ENCODE measurements around the gene TTC9C. TPM values are rescaled to one million over a fixed set of nuclear protein-coding genes. Genes with fewer than 3 reads are reported as not detected.

The TTC9C gene
- total and polyA plus RNA-seq, 2 of the 13 experiments (the other 11 are each of a cell fraction or from before 2014, with no cell fraction given): 28.0 to 36.4 TPM

DNA sequence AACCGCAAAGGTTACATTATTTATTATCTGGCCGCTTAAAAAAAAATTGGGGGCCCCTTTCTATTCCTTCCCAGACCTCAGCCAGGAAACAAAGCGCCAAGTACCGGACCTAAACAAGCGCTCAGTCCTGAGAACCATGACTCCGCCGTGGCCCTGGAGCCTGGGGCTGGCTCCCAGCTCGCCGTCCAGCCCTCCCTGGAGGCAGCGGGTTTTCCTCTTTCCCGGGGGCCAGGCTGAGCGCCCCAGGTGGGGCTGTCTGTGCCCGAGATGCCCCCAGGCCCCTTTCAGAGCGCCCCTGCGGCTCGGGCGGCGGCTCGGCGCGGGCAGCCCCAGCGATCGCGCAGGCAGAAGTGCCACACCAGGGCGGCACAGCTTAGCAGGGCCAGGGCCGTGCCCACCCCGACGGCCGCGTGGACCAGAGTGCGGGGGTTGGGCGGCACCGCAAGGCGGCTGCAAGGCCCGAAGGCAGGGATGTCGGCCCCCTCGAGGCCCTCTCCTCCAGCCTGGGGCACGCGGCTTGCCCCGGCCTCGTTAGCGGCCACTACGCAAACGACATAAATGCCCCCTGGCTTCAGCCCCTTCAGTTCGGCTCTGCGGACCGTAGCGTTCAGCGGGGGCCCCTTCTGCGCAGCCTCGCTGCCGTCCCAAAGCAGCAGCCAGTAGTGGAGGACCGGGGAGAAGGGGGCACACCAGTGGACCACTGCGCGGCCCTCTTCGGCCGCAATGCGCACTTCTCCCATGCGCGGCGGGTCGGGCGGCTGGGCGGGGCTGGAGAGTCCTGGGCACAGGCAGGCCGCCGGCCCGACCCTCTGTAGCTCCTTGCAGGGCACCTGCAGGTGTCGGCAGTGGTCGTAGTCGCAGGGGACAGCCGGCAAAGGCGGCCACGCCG is 40.5 kb upstream of the TTC9C start (continued):
- TF ChIP-seq, protein P1, sequence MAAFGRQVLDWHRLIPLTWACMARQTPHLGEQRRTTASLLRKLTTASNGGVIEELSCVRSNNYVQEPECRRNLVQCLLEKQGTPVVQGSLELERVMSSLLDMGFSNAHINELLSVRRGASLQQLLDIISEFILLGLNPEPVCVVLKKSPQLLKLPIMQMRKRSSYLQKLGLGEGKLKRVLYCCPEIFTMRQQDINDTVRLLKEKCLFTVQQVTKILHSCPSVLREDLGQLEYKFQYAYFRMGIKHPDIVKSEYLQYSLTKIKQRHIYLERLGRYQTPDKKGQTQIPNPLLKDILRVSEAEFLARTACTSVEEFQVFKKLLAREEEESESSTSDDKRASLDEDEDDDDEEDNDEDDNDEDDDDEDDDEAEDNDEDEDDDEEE (CRISPR knock-in tag; IDR thresholded peaks at IDR 0.05): no peak
- TF ChIP-seq SP1 (IDR thresholded peaks at IDR 0.05): no peak
- TF ChIP-seq SP1 (CRISPR knock-in tag; IDR thresholded peaks at IDR 0.05): no peak
- no peak for TF ChIP-seq NFE2L1 (CRISPR knock-in tag; IDR thresholded peaks at IDR 0.05; ENCODE audit: borderline replicate concordance)
- no peak for TF ChIP-seq CBFB (CRISPR knock-in tag; IDR thresholded peaks at IDR 0.05)
- TF ChIP-seq IRF9 (CRISPR knock-in tag; IDR thresholded peaks at IDR 0.05; ENCODE audit: borderline replicate concordance): no peak

DNA sequence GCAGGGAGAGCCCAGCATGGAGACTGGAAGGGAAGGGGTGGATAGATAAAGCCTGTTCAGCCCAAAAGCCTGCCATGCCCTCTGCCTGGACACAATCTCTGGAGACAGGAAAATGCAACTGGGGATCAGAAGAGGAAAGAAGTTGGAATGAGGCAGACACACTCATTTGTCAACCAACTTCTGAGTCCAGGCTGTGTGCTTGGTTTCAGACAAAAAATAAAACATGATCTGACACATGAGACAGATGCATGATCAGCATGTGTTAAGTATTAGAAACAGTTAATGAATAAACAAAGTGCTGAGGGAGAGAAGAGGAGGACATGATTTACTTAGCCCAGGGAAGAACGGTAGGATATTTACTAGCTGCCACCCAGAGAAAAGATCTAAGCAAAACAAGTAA is 39.8 kb upstream of the TTC9C start:
- CTCF ChIA-PET (ENCODE audit: low intra/inter-chr PET ratio, low total read pairs): no interaction called here
- ATAC-seq: no peak
- no peak for DNase-seq (ENCODE audit: low spot score)
- Histone ChIP-seq H3K9me3 (ENCODE audit: low read length) (no peaks in the 10 kb centered on the region), H3K79me2 (ENCODE audit: insufficient read depth, low read length) (no peaks in the 10 kb centered on the region), H3K4me1 (ENCODE audit: insufficient read depth, low read length) (no peaks in the 10 kb centered on the region), H3K4me3 (replicated peaks in 1 of 3; ENCODE audit: insufficient read depth in 1 of 3, low read depth in 2 of 3, low read length in 3 of 3) (no peak overlapping the region), H2AFZ (ENCODE audit: low read length) (no peak overlapping the region), H4K20me1 (ENCODE audit: insufficient read depth, low read length) (no peaks in the 10 kb centered on the region), H3K27me3 (ENCODE audit: control insufficient read depth in 1 of 2, insufficient read depth in 2 of 2, low read length in 2 of 2) (no peaks in the 10 kb centered on the region), H3K36me3 (replicated peaks in 1 of 2; ENCODE audit: control insufficient read depth in 1 of 2, insufficient read depth in 2 of 2, low read length in 2 of 2) (peaks cover 15 to 34% of the 10 kb centered on the region in 2 experiments), H3K9ac (ENCODE audit: insufficient read depth, low read depth, low read length) (no peak overlapping the region), H3K27ac (ENCODE audit: extremely low read length, insufficient read depth, low read length) (no peak overlapping the region), H3K4me2 (ENCODE audit: low read depth, low read length) (no peak overlapping the region)
- intact Hi-C loops (cut with micrococcal nuclease; ENCODE audit: unreplicated experiment): no loop called here
- no TSS peak for BruUV-seq (replicated peaks)
- WGBS (ENCODE audit: low lambda C conversion rate): 21% methylated on average over 1 of the region's 1 CpG
- POLR2A ChIA-PET: interaction anchor here (1.3 kb wide), 1 partner anchor 97 kb away, joined by 6 read pairs; the partner anchor contains the start of gene TUT1
- no peak for FAIRE-seq
- in situ Hi-C loops (cut with HindIII; ENCODE audit: extremely low pct_ligation_motif_present, low pct_unique_long_range_greater_than_20kb): no loop called here
- TF ChIP-seq CBFB (CRISPR knock-in tag; IDR thresholded peaks at IDR 0.05): no peak
- no peak for TF ChIP-seq AHR (CRISPR knock-in tag; IDR thresholded peaks at IDR 0.05)
- TF ChIP-seq POLR2AphosphoS5 (IDR thresholded peaks at IDR 0.05; ENCODE audit: low read depth, low read length): no peak
- TF ChIP-seq GZF1 (CRISPR knock-in tag; IDR thresholded peaks at IDR 0.05): no peak
- TF ChIP-seq, protein P2, sequence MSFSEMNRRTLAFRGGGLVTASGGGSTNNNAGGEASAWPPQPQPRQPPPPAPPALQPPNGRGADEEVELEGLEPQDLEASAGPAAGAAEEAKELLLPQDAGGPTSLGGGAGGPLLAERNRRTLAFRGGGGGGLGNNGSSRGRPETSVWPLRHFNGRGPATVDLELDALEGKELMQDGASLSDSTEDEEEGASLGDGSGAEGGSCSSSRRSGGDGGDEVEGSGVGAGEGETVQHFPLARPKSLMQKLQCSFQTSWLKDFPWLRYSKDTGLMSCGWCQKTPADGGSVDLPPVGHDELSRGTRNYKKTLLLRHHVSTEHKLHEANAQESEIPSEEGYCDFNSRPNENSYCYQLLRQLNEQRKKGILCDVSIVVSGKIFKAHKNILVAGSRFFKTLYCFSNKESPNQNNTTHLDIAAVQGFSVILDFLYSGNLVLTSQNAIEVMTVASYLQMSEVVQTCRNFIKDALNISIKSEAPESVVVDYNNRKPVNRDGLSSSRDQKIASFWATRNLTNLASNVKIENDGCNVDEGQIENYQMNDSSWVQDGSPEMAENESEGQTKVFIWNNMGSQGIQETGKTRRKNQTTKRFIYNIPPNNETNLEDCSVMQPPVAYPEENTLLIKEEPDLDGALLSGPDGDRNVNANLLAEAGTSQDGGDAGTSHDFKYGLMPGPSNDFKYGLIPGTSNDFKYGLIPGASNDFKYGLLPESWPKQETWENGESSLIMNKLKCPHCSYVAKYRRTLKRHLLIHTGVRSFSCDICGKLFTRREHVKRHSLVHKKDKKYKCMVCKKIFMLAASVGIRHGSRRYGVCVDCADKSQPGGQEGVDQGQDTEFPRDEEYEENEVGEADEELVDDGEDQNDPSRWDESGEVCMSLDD (CRISPR knock-in tag; IDR thresholded peaks at IDR 0.05; ENCODE audit: borderline replicate concordance): no peak
- TF ChIP-seq ZNF432 (CRISPR knock-in tag; IDR thresholded peaks at IDR 0.05; ENCODE audit: borderline replicate concordance): no peak
- TF ChIP-seq JUNB (CRISPR knock-in tag; IDR thresholded peaks at IDR 0.05; ENCODE audit: borderline replicate concordance): no peak
- no peak for TF ChIP-seq MZF1 (CRISPR knock-in tag; IDR thresholded peaks at IDR 0.05; ENCODE audit: borderline replicate concordance)
- TF ChIP-seq NFYB (CRISPR knock-in tag; IDR thresholded peaks at IDR 0.05): no peak
- TF ChIP-seq PAWR (CRISPR knock-in tag; IDR thresholded peaks at IDR 0.05; ENCODE audit: borderline replicate concordance): no peak
